Astrocyte of the spinal cord (primary cell): ENCODE results near the gene ELL.

ENCODE experiments used
- DNase-seq: peaks from one replicate; pipeline ENCODE4 v3.0.0; 2011; ENCODE audit warnings: low read depth, low spot score
- H3K4me3 ChIP-seq: 2 replicates; pipeline ENCODE4 v1.5.1; 2011; ENCODE audit warnings: low read depth, mild to moderate bottlenecking, low read length, moderate library complexity
- CTCF ChIP-seq: IDR thresholded peaks from 2 replicates; pipeline ENCODE4 v1.5.1; 2012; ENCODE audit warnings: low read depth, mild to moderate bottlenecking, low read length, inconsistent platforms
- in situ Hi-C: cut with HindIII; loops from 2 replicates; pipeline ENCODE4 v1.10.0; 2017; ENCODE audit warnings: low sequenced_read_pairs

Gene ELL

GRCh38 chr19:18513868-18514267 is 8.0 kb downstream of the ELL start:
- in situ Hi-C loops = no loop called here
- TF ChIP-seq CTCF = no peak
- no peak overlapping the region for H3K4me3 ChIP-seq
- DNase-seq = no peak

- no peak overlapping the region for H3K4me3 ChIP-seq
- no peak for DNase-seq
- TF ChIP-seq CTCF = no peak
- in situ Hi-C loops = no loop called here
Measured at GRCh38 chr19:18510216-18510615, 11.7 kb downstream of the ELL start.

- TF ChIP-seq CTCF = no peak
- DNase-seq = no peak
- H3K4me3 ChIP-seq = no peak overlapping the region
- in situ Hi-C loops = no loop called here
Measured at GRCh38 chr19:18508585-18508984, 13.3 kb downstream of the ELL start.

GRCh38 chr19:18507727-18508440 is 14.0 kb downstream of the ELL start:
- TF ChIP-seq CTCF = no peak
- peak; percentile 5 for DNase-seq
- in situ Hi-C loops = no loop called here
- no peak overlapping the region for H3K4me3 ChIP-seq

GRCh38 chr19:18507021-18507726 is 14.7 kb downstream of the ELL start:
- TF ChIP-seq CTCF = no peak
- DNase-seq = peak; percentile 27
- in situ Hi-C loops = no loop called here
- H3K4me3 ChIP-seq = no peak overlapping the region

- TF ChIP-seq CTCF = no peak
- in situ Hi-C loops = no loop called here
- H3K4me3 ChIP-seq = no peak overlapping the region
- no peak for DNase-seq
Measured at GRCh38 chr19:18506101-18506930, 15.6 kb downstream of the ELL start.
